Colonic mucosa (tissue), 4 donors: ENCODE results near the gene DOCK2. TPM values are rescaled to one million over a fixed set of nuclear protein-coding genes. Genes with fewer than 3 reads are reported as not detected.

Experiments used
- DNase-seq: peaks from one replicate; pipeline ENCODE4 v3.0.0-alpha.2; 2020
- H3K27ac ChIP-seq: fragments of 200-600 bp; one replicate; pipeline ENCODE4 v1.8.0; 2021
- H3K27me3 ChIP-seq: fragments of 200-600 bp; one replicate; pipeline ENCODE4 v1.8.0; 2021
- H3K36me3 ChIP-seq: fragments of 200-600 bp; one replicate; pipeline ENCODE4 v1.8.0; 2021
- H3K4me1 ChIP-seq: fragments of 200-600 bp; one replicate; pipeline ENCODE4 v1.8.0; 2021; ENCODE audit warnings: mild to moderate bottlenecking
- H3K4me3 ChIP-seq: fragments of 200-600 bp; one replicate; pipeline ENCODE4 v1.8.0; 2021
- H3K9ac ChIP-seq, 2 donors: one replicate each; pipeline ENCODE4 v1.7.0; 2013; ENCODE audit warnings: control low read depth in 2 of 2, low read depth in 2 of 2, low read length in 2 of 2
- H3K9me3 ChIP-seq: fragments of 200-600 bp; one replicate; pipeline ENCODE4 v1.8.0; 2021
- CTCF ChIP-seq: fragments of 200-600 bp; IDR thresholded peaks from one replicate; pipeline ENCODE4 v1.8.0; 2022; ENCODE audit warnings: antibody characterized with exemption, mild to moderate bottlenecking
- intact Hi-C: fragments of 100-400 bp; cut with DNase I; formaldehyde crosslinking; loops from one replicate; pipeline ENCODE4 v1.14.1; 2022
- total RNA-seq, 2 donors: library from RNA; stranded (reverse); fragmentation: NEBNext Ultra II Directional in 1 of 2; extraction: Animal tissue kit (Norgen Biotek cat#: 25700) in 1 of 2; gene quantifications; one replicate each; pipeline ENCODE4 v1.2.1, GENCODE V29; 2021
- donor health status: healthy.
- donor health status: DM: no; HTN: no; CAD: no.
- donor health status: DM: no; HTN: no; CAD: no.

Gene DOCK2
- total RNA-seq, 2 donors from 2014 or later: 4.8 to 6.0 TPM

GRCh38 chr5:169893010-169893409 is 255.9 kb downstream of the DOCK2 start:
- no peak for DNase-seq
- intact Hi-C loops: no loop called here
- Histone ChIP-seq H3K36me3 (no peaks in the 10 kb centered on the region), H3K9ac (no peak overlapping the region), H3K9me3 (no peaks in the 10 kb centered on the region), H3K27me3 (no peaks in the 10 kb centered on the region), H3K27ac (no peak overlapping the region), H3K4me3 (no peak overlapping the region), H3K4me1 (no peaks in the 10 kb centered on the region)
- no peak for TF ChIP-seq CTCF

- H3K36me3 ChIP-seq: no peaks in the 10 kb centered on the region
- no peak overlapping the region for H3K4me3 ChIP-seq
- no peaks in the 10 kb centered on the region for H3K27me3 ChIP-seq
- no peaks in the 10 kb centered on the region for H3K9me3 ChIP-seq
- H3K9ac ChIP-seq: no peak overlapping the region
- DNase-seq: no peak
- H3K4me1 ChIP-seq: no peaks in the 10 kb centered on the region
- intact Hi-C loops: no loop called here
- no peak for TF ChIP-seq CTCF
- no peak overlapping the region for H3K27ac ChIP-seq
Measured at GRCh38 chr5:169893571-169893970, 256.5 kb downstream of the DOCK2 start.

GRCh38 chr5:169895926-169896325 is 258.9 kb downstream of the DOCK2 start:
- Histone ChIP-seq H3K27me3 (no peaks in the 10 kb centered on the region), H3K4me1 (no peaks in the 10 kb centered on the region), H3K27ac (no peak overlapping the region), H3K4me3 (no peak overlapping the region), H3K9me3 (no peaks in the 10 kb centered on the region), H3K36me3 (no peaks in the 10 kb centered on the region), H3K9ac (no peak overlapping the region)
- DNase-seq: no peak
- intact Hi-C loops: no loop called here
- TF ChIP-seq CTCF: no peak

- Histone ChIP-seq H3K4me3 (no peak overlapping the region), H3K9ac (no peak overlapping the region), H3K9me3 (no peaks in the 10 kb centered on the region), H3K27me3 (no peaks in the 10 kb centered on the region), H3K36me3 (no peaks in the 10 kb centered on the region), H3K27ac (no peak overlapping the region), H3K4me1 (no peaks in the 10 kb centered on the region)
- DNase-seq: no peak
- TF ChIP-seq CTCF: no peak
- intact Hi-C loops: no loop called here
Measured at GRCh38 chr5:169897481-169897880, 260.4 kb downstream of the DOCK2 start.

- H3K9ac ChIP-seq: no peak overlapping the region
- no peak for TF ChIP-seq CTCF
- intact Hi-C loops: no loop called here
- no peak overlapping the region for H3K4me3 ChIP-seq
- H3K36me3 ChIP-seq: no peaks in the 10 kb centered on the region
- no peak overlapping the region for H3K27ac ChIP-seq
- H3K4me1 ChIP-seq: no peaks in the 10 kb centered on the region
- H3K27me3 ChIP-seq: no peaks in the 10 kb centered on the region
- no peaks in the 10 kb centered on the region for H3K9me3 ChIP-seq
- no peak for DNase-seq
Measured at GRCh38 chr5:169901896-169902295, 264.8 kb downstream of the DOCK2 start.

GRCh38 chr5:169904059-169904458 is 267.0 kb downstream of the DOCK2 start:
- TF ChIP-seq CTCF: no peak
- Histone ChIP-seq H3K4me3 (no peak overlapping the region), H3K9ac (no peak overlapping the region), H3K27ac (no peak overlapping the region), H3K9me3 (no peaks in the 10 kb centered on the region), H3K27me3 (no peaks in the 10 kb centered on the region), H3K4me1 (no peaks in the 10 kb centered on the region), H3K36me3 (no peaks in the 10 kb centered on the region)
- DNase-seq: no peak
- intact Hi-C loops: no loop called here
